Osteoblast (primary cell): ENCODE data around the gene TOLLIP. TPM values are rescaled to one million over a fixed set of nuclear protein-coding genes. Genes with fewer than 3 reads are reported as not detected.

ENCODE experiments used
- DNase-seq: peaks from one replicate; pipeline ENCODE4 v3.0.0; 2011; ENCODE audit warnings: low spot score, mixed read lengths; ENCODE audit not compliant: insufficient read length; ENCODE audit errors: missing footprints
- H2AFZ ChIP-seq: 2 replicates; pipeline ENCODE4 v1.6.0; 2011; ENCODE audit warnings: mild to moderate bottlenecking, low read length
- H3K27ac ChIP-seq: 2 replicates; pipeline ENCODE4 v1.5.1; 2011; ENCODE audit warnings: mild to moderate bottlenecking, low read depth, low read length, moderate library complexity
- H3K27me3 ChIP-seq: 2 replicates; pipeline ENCODE4 v1.6.0; 2012; ENCODE audit warnings: mild to moderate bottlenecking, control low read depth, inconsistent platforms, low read length, moderate library complexity; ENCODE audit not compliant: insufficient read depth
- H3K36me3 ChIP-seq: 2 replicates; pipeline ENCODE4 v1.5.1; 2011; ENCODE audit warnings: mild to moderate bottlenecking, low read length, control low read depth, moderate library complexity; ENCODE audit not compliant: insufficient read depth
- H3K4me1 ChIP-seq: 2 replicates; pipeline ENCODE4 v1.5.1; 2011; ENCODE audit warnings: mild to moderate bottlenecking, low read length, control low read depth, moderate library complexity; ENCODE audit not compliant: insufficient read depth
- H3K4me2 ChIP-seq: 2 replicates; pipeline ENCODE4 v1.6.0; 2011; ENCODE audit warnings: mild to moderate bottlenecking, low read length; ENCODE audit not compliant: insufficient read depth
- H3K4me3 ChIP-seq: fragments of 200-600 bp; sonication (generic); 3 replicates; pipeline ENCODE4 v1.5.1; 2012; ENCODE audit warnings: mild to moderate bottlenecking, low read length, inconsistent platforms; ENCODE audit not compliant: insufficient read depth
- H3K79me2 ChIP-seq: 2 replicates; pipeline ENCODE4 v1.6.0; 2012; ENCODE audit warnings: mild to moderate bottlenecking, low read length, control low read depth, inconsistent platforms; ENCODE audit not compliant: insufficient read depth
- H3K9me3 ChIP-seq: 2 replicates; pipeline ENCODE4 v1.5.1; 2011; ENCODE audit warnings: low read depth, low read length, control low read depth
- H4K20me1 ChIP-seq: 2 replicates; pipeline ENCODE4 v1.6.0; 2012; ENCODE audit warnings: mild to moderate bottlenecking, low read length, control low read depth; ENCODE audit not compliant: insufficient read depth
- total RNA-seq: library from RNA; depleted of rRNA; stranded (reverse); fragments of >200 nt; gene quantifications from 2 replicates; pipeline ENCODE4 v1.2.3, GENCODE V29; 2012
- TF ChIP-seq, protein P1 (sequence below): IDR thresholded peaks from 2 replicates; pipeline ENCODE4 v1.5.1; 2011; ENCODE audit warnings: mild to moderate bottlenecking, low read depth, low read length, moderate library complexity; ENCODE audit errors: extremely low read depth

TOLLIP gene
- total RNA-seq, 1 donor: 30.8 TPM

DNA sequence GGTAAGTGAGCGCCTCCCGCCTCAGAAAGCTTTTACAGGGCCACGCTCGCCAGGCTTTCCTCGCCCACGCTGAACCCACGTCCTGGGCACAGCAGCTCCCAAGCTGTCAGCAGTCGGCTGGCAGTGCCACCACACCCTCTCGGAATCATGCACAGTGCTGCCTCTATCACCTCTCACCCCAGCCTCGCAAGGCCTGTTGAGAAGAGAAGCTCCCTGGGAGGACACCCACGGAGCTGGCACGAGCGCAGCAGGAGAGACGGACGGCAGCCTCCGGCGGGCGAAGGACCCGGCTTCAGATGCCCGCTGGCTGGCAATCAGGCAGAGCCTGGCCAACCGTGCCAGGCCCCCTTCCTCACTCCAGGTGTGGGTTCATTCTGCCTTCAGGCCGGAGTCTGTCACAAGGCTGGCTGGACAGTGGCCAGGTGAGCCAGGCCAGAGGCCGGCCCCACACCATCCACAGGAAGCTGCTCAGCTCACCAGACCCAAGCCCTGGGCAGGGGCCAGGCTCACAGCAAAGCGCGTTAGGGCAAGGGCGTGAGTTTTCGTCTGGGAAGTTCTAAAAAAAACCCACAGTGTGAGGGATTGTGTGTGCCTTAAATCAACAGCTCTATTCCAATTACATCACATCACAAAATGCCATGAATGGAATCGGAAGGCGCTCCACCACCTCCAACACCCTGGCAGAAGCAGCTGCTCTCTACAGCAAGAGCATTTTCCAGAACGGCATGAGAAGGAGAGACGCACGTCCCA, 33.2 kb downstream of the TOLLIP start:
- no peaks in the 10 kb centered on the region for H3K79me2 ChIP-seq
- H3K4me1 ChIP-seq: no peaks in the 10 kb centered on the region
- H3K27ac ChIP-seq: no peak overlapping the region
- DNase-seq: no peak
- TF ChIP-seq, protein P1, sequence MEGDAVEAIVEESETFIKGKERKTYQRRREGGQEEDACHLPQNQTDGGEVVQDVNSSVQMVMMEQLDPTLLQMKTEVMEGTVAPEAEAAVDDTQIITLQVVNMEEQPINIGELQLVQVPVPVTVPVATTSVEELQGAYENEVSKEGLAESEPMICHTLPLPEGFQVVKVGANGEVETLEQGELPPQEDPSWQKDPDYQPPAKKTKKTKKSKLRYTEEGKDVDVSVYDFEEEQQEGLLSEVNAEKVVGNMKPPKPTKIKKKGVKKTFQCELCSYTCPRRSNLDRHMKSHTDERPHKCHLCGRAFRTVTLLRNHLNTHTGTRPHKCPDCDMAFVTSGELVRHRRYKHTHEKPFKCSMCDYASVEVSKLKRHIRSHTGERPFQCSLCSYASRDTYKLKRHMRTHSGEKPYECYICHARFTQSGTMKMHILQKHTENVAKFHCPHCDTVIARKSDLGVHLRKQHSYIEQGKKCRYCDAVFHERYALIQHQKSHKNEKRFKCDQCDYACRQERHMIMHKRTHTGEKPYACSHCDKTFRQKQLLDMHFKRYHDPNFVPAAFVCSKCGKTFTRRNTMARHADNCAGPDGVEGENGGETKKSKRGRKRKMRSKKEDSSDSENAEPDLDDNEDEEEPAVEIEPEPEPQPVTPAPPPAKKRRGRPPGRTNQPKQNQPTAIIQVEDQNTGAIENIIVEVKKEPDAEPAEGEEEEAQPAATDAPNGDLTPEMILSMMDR: no peak
- H3K4me2 ChIP-seq: no peak overlapping the region
- no peaks in the 10 kb centered on the region for H3K9me3 ChIP-seq
- peaks cover 29% of the 10 kb centered on the region for H3K36me3 ChIP-seq
- H2AFZ ChIP-seq: no peak overlapping the region
- no peaks in the 10 kb centered on the region for H3K27me3 ChIP-seq
- H3K4me3 ChIP-seq: no peak overlapping the region
- H4K20me1 ChIP-seq: peaks cover 12% of the 10 kb centered on the region

DNA sequence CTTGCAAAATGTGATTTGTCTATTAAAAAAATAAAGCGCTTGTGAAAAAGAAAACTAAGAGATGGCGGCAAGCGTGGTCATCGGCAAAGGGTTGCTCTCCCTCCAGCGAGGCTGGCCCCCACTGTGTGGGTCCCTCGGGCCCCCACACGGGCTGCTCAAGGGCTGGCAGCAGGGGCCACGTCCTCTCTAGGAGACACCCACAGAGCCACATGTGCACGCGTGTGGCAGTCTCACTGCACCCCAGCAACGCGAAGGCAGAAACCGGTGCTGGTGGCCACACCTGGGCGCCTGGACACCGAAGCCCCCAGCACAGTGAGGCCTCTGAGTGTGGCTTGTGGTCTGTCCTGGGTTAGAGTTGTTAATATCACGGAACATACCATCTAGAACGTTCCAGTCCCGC, 34.4 kb downstream of the TOLLIP start:
- no peak overlapping the region for H3K4me2 ChIP-seq
- no peak overlapping the region for H3K27ac ChIP-seq
- no peaks in the 10 kb centered on the region for H3K9me3 ChIP-seq
- TF ChIP-seq, protein P1: no peak
- no peaks in the 10 kb centered on the region for H3K4me1 ChIP-seq
- no peaks in the 10 kb centered on the region for H3K79me2 ChIP-seq
- no peaks in the 10 kb centered on the region for H3K27me3 ChIP-seq
- peaks cover 21% of the 10 kb centered on the region for H3K36me3 ChIP-seq
- H2AFZ ChIP-seq: no peak overlapping the region
- no peak overlapping the region for H3K4me3 ChIP-seq
- no peak for DNase-seq
- H4K20me1 ChIP-seq: peaks cover 12% of the 10 kb centered on the region

GRCh38 chr11:1274501-1274900, 34.9 kb downstream of the TOLLIP start:
- TF ChIP-seq, protein P1: no peak
- Histone ChIP-seq H3K4me1 (no peaks in the 10 kb centered on the region), H2AFZ (no peak overlapping the region), H3K27me3 (no peaks in the 10 kb centered on the region), H3K4me2 (no peak overlapping the region), H3K27ac (no peak overlapping the region), H3K79me2 (no peaks in the 10 kb centered on the region), H3K9me3 (no peaks in the 10 kb centered on the region), H3K4me3 (no peak overlapping the region), H4K20me1 (peaks cover 12% of the 10 kb centered on the region), H3K36me3 (peaks cover 20% of the 10 kb centered on the region)
- DNase-seq: no peak

GRCh38 chr11:1272531-1272930, 36.9 kb downstream of the TOLLIP start:
- H3K9me3 ChIP-seq: no peaks in the 10 kb centered on the region
- H3K4me2 ChIP-seq: no peak overlapping the region
- H3K4me3 ChIP-seq: no peak overlapping the region
- no peak overlapping the region for H3K27ac ChIP-seq
- no peaks in the 10 kb centered on the region for H3K27me3 ChIP-seq
- DNase-seq: no peak
- H3K4me1 ChIP-seq: no peaks in the 10 kb centered on the region
- no peaks in the 10 kb centered on the region for H3K79me2 ChIP-seq
- TF ChIP-seq, protein P1: no peak
- H4K20me1 ChIP-seq: peaks cover 4% of the 10 kb centered on the region
- no peak overlapping the region for H2AFZ ChIP-seq
- peaks cover 20% of the 10 kb centered on the region for H3K36me3 ChIP-seq
